Ovary (tissue), 3 donors: Measurements from ENCODE around the gene GABPB2.

Experiments used
- CTCF ChIP-seq, 3 donors: fragments of 450-650 bp in 2 of 3; fragments of 200-600 bp in 1 of 3; IDR thresholded peaks; one replicate each; pipeline versions ENCODE4 v1.5.1 to v1.8.0; 2016 to 2022; ENCODE audit warnings: antibody characterized with exemption in 3 of 3, mild to moderate bottlenecking in 1 of 3
- EP300 ChIP-seq: sonication (generic); formaldehyde crosslinking; IDR thresholded peaks from one replicate; pipeline ENCODE4 v1.6.1; 2017; ENCODE audit warnings: antibody characterized with exemption
- POLR2A ChIP-seq: fragments of 450-650 bp; IDR thresholded peaks from one replicate; pipeline ENCODE4 v1.6.1; 2017; ENCODE audit warnings: antibody characterized with exemption, mild to moderate bottlenecking, moderate library complexity
- donor health status: DM: no; HTN: no; CAD: no.

DNA sequence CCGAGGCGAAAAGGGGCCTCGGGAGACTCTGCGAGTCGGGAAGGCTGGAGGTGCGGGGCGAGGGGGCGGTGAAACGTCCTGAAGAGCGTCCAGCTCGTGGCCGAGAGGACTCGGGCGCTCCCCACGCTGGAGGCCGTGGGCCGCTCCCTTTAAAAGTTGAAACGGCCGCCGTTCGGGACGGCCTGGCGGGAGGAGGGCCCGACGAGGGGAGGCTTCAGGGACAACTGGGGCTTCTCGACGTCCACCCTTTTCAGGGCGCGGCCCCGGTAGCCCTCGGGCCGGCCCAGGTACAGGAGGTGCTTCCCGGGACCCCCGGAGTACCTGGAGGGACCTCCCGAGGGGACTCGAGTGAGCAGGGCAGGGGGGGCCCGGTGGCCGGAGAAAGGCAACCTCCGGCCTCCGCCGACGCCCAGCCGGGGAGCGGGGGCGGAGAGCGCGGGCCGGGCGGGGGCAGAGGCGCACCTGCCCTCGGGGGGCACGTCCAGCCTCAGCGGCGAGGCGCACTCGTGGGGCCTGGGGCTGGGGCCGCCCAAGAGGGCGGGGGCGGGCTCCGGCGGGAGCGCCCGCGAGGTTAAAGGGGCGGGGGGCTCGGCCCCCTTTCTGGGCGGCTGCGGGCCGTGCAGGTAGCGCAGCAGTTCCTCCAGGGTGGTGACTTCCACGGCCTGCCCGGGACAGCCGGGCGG is 61.9 kb downstream of the GABPB2 start:
- no peak for TF ChIP-seq CTCF (IDR thresholded peaks at IDR 0.05)
- TF ChIP-seq POLR2A = no peak
- TF ChIP-seq EP300 = no peak
